Panc1 (cell line): ENCODE data around the gene B3GAT3.
"Not testable (repeated sequence)": the region's sequence is repeated elsewhere in the genome, so short reads cannot be mapped to it uniquely, and the experiment has no call there.

Experiments used
- POLR2AphosphoS5 ChIP-seq: IDR thresholded peaks from 2 replicates; pipeline ENCODE4 v1.6.1; 2012; ENCODE audit warnings: mild to moderate bottlenecking, low read depth, low read length, moderate library complexity
- SIN3A ChIP-seq: IDR thresholded peaks from 2 replicates; pipeline ENCODE4 v1.6.1; 2012; ENCODE audit warnings: low read depth, mild to moderate bottlenecking, low read length, moderate library complexity, borderline replicate concordance; ENCODE audit not compliant: insufficient read depth
- TF ChIP-seq, protein P1 (sequence below): fragments of 450-650 bp; IDR thresholded peaks from 2 replicates; pipeline ENCODE4 v1.5.1; 2017; ENCODE audit warnings: mild to moderate bottlenecking

DNA sequence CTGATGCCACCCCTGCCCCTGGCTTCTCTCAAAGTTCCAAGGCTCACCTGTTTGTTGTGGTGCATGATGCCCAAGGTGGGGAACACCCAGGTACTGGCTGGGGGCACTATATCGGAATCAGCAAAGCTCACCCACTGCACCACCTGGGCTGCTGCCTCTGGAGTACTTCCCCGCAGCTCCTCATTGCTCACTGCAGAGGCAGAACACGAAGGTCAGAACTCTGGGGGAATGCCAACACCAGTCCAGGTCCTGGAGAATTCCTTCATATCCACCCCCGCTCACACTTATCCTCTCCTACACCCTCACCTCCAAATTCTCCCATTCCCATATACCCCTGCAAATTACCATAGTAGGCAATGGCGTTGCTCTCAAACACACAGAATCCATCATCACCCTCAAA is 50.3 kb downstream of the B3GAT3 start:
- TF ChIP-seq POLR2AphosphoS5, SIN3A: not testable (repeated sequence)
- TF ChIP-seq, protein P1, sequence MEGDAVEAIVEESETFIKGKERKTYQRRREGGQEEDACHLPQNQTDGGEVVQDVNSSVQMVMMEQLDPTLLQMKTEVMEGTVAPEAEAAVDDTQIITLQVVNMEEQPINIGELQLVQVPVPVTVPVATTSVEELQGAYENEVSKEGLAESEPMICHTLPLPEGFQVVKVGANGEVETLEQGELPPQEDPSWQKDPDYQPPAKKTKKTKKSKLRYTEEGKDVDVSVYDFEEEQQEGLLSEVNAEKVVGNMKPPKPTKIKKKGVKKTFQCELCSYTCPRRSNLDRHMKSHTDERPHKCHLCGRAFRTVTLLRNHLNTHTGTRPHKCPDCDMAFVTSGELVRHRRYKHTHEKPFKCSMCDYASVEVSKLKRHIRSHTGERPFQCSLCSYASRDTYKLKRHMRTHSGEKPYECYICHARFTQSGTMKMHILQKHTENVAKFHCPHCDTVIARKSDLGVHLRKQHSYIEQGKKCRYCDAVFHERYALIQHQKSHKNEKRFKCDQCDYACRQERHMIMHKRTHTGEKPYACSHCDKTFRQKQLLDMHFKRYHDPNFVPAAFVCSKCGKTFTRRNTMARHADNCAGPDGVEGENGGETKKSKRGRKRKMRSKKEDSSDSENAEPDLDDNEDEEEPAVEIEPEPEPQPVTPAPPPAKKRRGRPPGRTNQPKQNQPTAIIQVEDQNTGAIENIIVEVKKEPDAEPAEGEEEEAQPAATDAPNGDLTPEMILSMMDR = not testable (repeated sequence)
